ENCODE measurements around the gene STON2. TPM values are rescaled to one million over a fixed set of nuclear protein-coding genes. Genes with fewer than 3 reads are reported as not detected.

Gene STON2
- total and polyA plus RNA-seq, 8 donors: 0.76 to 4.6 (median 1.8) TPM

DNA sequence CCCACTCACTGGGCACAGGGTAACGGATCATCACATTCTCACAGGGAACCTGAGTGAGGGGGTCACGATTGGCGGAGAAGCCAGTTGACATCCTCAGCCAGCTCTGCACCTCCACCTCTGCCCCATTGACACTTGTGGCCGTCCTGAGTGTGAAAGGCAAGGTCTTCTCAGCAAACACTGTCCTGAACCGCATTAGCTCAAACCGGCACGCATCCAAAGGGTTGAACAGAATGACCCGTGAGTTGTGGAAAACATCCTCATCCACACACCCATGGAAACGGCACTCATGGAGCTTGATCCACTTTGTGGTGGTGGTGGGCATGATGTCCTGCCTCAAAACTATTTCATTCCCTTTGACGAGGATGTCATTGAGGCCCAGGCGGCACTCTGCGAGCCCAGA lies 123.0 kb downstream of the STON2 start:
- H3K9me3 ChIP-seq: no peaks in the 10 kb centered on the region
- no peak for DNase-seq
- TF ChIP-seq, protein P1, sequence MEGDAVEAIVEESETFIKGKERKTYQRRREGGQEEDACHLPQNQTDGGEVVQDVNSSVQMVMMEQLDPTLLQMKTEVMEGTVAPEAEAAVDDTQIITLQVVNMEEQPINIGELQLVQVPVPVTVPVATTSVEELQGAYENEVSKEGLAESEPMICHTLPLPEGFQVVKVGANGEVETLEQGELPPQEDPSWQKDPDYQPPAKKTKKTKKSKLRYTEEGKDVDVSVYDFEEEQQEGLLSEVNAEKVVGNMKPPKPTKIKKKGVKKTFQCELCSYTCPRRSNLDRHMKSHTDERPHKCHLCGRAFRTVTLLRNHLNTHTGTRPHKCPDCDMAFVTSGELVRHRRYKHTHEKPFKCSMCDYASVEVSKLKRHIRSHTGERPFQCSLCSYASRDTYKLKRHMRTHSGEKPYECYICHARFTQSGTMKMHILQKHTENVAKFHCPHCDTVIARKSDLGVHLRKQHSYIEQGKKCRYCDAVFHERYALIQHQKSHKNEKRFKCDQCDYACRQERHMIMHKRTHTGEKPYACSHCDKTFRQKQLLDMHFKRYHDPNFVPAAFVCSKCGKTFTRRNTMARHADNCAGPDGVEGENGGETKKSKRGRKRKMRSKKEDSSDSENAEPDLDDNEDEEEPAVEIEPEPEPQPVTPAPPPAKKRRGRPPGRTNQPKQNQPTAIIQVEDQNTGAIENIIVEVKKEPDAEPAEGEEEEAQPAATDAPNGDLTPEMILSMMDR (IDR thresholded peaks at IDR 0.05): no peak
- H3K4me1 ChIP-seq: no peaks in the 10 kb centered on the region
- ATAC-seq: no peak
- WGBS, 2 donors: 84 to 92% methylated on average over 12 of the region's 12 CpGs
- FAIRE-seq: no peak
- intact Hi-C loops (cut with DNase I): loop anchor here in 1 of 3 donors (10.0 kb wide), 1 partner anchor 178 kb away; no protein-coding TSS in a partner anchor
- H3K27me3 ChIP-seq: no peaks in the 10 kb centered on the region
- H3K36me3 ChIP-seq: no peaks in the 10 kb centered on the region
- no peak overlapping the region for H3K27ac ChIP-seq
- no peak overlapping the region for H3K4me3 ChIP-seq

GRCh38 chr14:81276073-81277069 lies 123.8 kb downstream of the STON2 start:
- WGBS, 2 donors: 81 to 84% methylated on average over 11 of the region's 11 CpGs
- ATAC-seq: no peak
- no peaks in the 10 kb centered on the region for H3K27me3 ChIP-seq
- no peak overlapping the region for H3K27ac ChIP-seq
- DNase-seq: no peak
- no peak overlapping the region for H3K4me3 ChIP-seq
- H3K36me3 ChIP-seq: no peaks in the 10 kb centered on the region
- no peaks in the 10 kb centered on the region for H3K9me3 ChIP-seq
- no peak for FAIRE-seq
- H3K4me1 ChIP-seq: no peaks in the 10 kb centered on the region
- intact Hi-C loops (cut with DNase I): loop anchor here in 1 of 3 donors (10.0 kb wide), 1 partner anchor 178 kb away; no protein-coding TSS in a partner anchor
- TF ChIP-seq, protein P1 (IDR thresholded peaks at IDR 0.05): no peak

GRCh38 chr14:81275305-81276072 lies 124.6 kb downstream of the STON2 start:
- Histone ChIP-seq H3K9me3 (no peaks in the 10 kb centered on the region), H3K4me3 (no peak overlapping the region), H3K27ac (no peak overlapping the region), H3K4me1 (no peaks in the 10 kb centered on the region), H3K36me3 (no peaks in the 10 kb centered on the region), H3K27me3 (no peaks in the 10 kb centered on the region)
- FAIRE-seq (no peak), ATAC-seq (no peak), DNase-seq (no peak)
- intact Hi-C loops (cut with DNase I): loop anchor here in 1 of 3 donors (10.0 kb wide), 1 partner anchor 179 kb away; no protein-coding TSS in a partner anchor
- TF ChIP-seq, protein P1 (IDR thresholded peaks at IDR 0.05): no peak
- 66 to 79% methylated on average over 13 of the region's 13 CpGs for WGBS, 2 donors

DNA sequence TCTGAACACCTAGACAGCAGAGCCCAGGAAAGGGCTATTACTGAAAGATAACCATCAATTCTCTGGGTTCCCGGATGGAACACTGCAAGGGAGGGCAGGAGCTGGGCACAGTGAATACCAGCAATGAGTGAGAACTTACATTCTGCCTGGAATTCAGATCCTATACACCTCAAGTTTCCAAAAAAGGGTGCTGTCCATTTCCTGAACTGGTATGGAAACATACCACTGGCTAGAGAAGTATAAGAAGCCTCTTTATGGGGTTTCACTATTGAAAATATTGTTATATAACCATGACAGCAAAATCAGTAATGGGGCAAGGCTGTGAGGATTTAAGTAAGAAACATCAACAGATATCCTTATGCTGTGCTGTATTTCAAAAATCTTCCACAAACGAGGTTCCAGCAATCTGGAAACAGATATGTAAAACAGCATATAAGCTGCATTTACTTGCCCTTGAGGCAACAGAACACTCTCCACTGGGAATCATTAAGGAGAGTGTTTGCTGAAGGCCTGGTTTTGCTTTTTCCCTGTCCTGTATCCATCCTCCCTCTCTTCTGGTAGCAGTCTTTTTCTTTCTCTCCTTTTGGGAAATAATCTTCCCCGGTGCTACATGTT lies 126.1 kb downstream of the STON2 start:
- TF ChIP-seq, protein P1 (IDR thresholded peaks at IDR 0.05): no peak
- no peak overlapping the region for H3K4me3 ChIP-seq
- 76 to 81% methylated on average over 3 of the region's 3 CpGs for WGBS, 2 donors
- no peaks in the 10 kb centered on the region for H3K9me3 ChIP-seq
- DNase-seq (no peak), ATAC-seq (no peak), FAIRE-seq (no peak)
- no peaks in the 10 kb centered on the region for H3K36me3 ChIP-seq
- no peaks in the 10 kb centered on the region for H3K27me3 ChIP-seq
- H3K27ac ChIP-seq: no peak overlapping the region
- intact Hi-C loops (cut with DNase I): loop anchor here in 1 of 3 donors (10.0 kb wide), 1 partner anchor 181 kb away; no protein-coding TSS in a partner anchor
- H3K4me1 ChIP-seq: no peaks in the 10 kb centered on the region
